Measurements from ENCODE around the gene MIEN1.
"Not testable (repeated sequence)": the region's sequence is repeated elsewhere in the genome, so short reads cannot be mapped to it uniquely, and the experiment has no call there.

MIEN1 gene

GRCh38 chr17:39709319-39709997 lies 20.9 kb downstream of the MIEN1 start:
- FAIRE-seq: no peak
- no peak for DNase-seq (ENCODE audit: insufficient read length, low spot score)
- TF ChIP-seq POLR2A (IDR thresholded peaks at IDR 0.05; ENCODE audit: low read depth, low read length): no peak

DNA sequence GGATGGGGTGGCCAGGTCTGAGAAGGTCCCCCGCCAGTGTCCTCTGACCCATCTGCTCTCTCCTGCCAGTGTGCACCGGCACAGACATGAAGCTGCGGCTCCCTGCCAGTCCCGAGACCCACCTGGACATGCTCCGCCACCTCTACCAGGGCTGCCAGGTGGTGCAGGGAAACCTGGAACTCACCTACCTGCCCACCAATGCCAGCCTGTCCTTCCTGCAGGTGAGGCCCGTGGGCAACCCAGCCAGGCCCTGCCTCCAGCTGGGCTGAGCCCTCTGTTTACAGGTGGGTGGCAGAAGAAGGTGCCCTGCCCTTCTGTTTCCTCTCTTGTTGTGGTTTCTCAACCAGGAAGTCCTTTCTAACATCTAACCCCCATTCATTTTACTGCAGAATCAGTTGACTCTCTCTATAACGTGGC lies 23.4 kb downstream of the MIEN1 start:
- TF ChIP-seq POLR2A (IDR thresholded peaks at IDR 0.05; ENCODE audit: low read depth, low read length): no peak

DNA sequence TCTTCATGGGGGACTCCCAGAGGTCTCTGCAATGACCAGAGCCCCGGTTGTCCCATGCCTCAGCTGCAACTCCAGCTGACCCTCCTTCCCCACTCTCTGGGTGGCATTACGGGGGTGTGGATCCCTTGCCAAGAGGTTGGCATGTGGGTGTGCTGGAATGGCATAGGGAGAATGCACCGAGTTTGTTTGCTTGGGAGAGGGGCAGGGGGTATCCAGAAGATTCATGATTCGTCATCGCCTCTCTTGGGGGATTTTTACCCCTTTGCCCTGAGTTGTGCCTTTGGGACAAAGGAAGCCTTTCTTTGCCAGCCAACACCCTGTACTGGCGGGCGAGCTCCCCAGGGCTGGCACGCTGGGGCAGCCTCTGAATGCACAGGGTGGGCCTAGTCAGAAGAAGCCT lies 23.9 kb downstream of the MIEN1 start:
- no peak for TF ChIP-seq POLR2A (IDR thresholded peaks at IDR 0.05; ENCODE audit: low read depth, low read length)
- FAIRE-seq (no peak), DNase-seq (ENCODE audit: insufficient read length, low spot score) (no peak)

More for the DNA sequence above, 23.4 kb downstream of the MIEN1 start:
- DNase-seq (ENCODE audit: insufficient read length, low spot score): no peak
- no peak for FAIRE-seq

- DNase-seq (ENCODE audit: insufficient read length, low spot score): no peak
Measured at GRCh38 chr17:39705786-39706348, 24.5 kb downstream of the MIEN1 start.

DNA sequence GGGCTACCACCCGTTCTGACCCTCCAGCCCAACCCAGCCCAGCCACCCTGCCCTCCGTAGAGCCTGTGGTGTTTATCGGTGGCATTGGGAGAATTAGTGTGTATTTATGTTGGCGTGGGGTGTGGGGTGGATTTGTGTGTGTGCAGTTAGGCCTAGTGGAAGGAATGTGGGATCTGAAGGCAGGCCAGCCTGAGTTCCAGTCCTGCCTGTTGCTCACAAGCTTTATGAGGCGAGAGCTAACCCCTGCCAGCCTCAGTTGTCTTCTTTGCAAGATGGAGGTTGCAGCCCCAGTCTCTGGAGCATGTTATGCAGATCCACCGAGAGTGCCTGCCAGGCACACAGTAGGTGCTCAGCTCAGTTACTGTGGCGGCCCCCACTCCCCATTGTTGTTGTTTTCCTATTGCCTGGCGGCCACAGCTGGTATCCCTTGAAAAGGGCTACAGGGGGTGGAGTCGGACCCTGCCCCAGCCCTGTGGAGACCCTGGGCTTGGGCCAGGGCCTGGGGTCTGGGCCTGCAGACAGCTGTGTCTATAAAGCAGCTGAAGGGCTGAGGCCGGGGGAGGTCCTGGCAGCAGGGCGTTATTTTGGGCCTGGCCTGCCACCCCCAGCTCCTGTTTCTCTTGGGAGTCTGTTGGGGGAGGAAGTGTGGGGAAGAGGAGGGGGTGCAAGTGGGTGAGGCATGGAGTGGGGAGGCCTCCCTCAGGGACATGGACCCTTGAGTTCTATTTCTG lies 25.3 kb downstream of the MIEN1 start:
- DNase-seq (ENCODE audit: insufficient read length, low spot score) (no peak), FAIRE-seq (no peak)
- TF ChIP-seq POLR2A (IDR thresholded peaks at IDR 0.05; ENCODE audit: low read depth, low read length): no peak

More at GRCh38 chr17:39705786-39706348, 24.5 kb downstream of the MIEN1 start:
- TF ChIP-seq POLR2A (IDR thresholded peaks at IDR 0.05; ENCODE audit: low read depth, low read length): no peak
- FAIRE-seq: no peak

- TF ChIP-seq POLR2A (IDR thresholded peaks at IDR 0.05; ENCODE audit: low read depth, low read length): no peak
- FAIRE-seq (no peak), DNase-seq (ENCODE audit: insufficient read length, low spot score) (no peak)
Measured at GRCh38 chr17:39703913-39704312, 26.4 kb downstream of the MIEN1 start.

GRCh38 chr17:39702901-39703893 lies 27.1 kb downstream of the MIEN1 start:
- FAIRE-seq: no peak
- DNase-seq (ENCODE audit: insufficient read length, low spot score): no peak

GRCh38 chr17:39701784-39702422 lies 28.4 kb downstream of the MIEN1 start:
- no peak for FAIRE-seq
- no peak for TF ChIP-seq POLR2A (IDR thresholded peaks at IDR 0.05; ENCODE audit: low read depth, low read length)
- no peak for DNase-seq (ENCODE audit: insufficient read length, low spot score)

More at GRCh38 chr17:39702901-39703893, 27.1 kb downstream of the MIEN1 start:
- TF ChIP-seq POLR2A (IDR thresholded peaks at IDR 0.05; ENCODE audit: low read depth, low read length): no peak

GRCh38 chr17:39701012-39701783 lies 29.1 kb downstream of the MIEN1 start:
- no peak for TF ChIP-seq POLR2A (IDR thresholded peaks at IDR 0.05; ENCODE audit: low read depth, low read length)
- DNase-seq (ENCODE audit: insufficient read length, low spot score) (no peak), FAIRE-seq (no peak)

- FAIRE-seq (no peak), DNase-seq (ENCODE audit: insufficient read length, low spot score) (peak; percentile 49)
- no peak for TF ChIP-seq POLR2A (IDR thresholded peaks at IDR 0.05; ENCODE audit: low read depth, low read length)
Measured at GRCh38 chr17:39700148-39700987, 30.0 kb downstream of the MIEN1 start.

GRCh38 chr17:39699818-39700147 lies 30.5 kb downstream of the MIEN1 start, which contains the start of gene ERBB2:
Gene ERBB2, plus strand, starts transcription at chr17:39700064. Its CDS starts 175 bp downstream, at chr17:39700239.
- no peak for FAIRE-seq

GRCh38 chr17:39699157-39699817 lies 31.0 kb downstream of the MIEN1 start:
- FAIRE-seq; DNase-seq (ENCODE audit: insufficient read length, low spot score): not testable (repeated sequence)

More at GRCh38 chr17:39699818-39700147, 30.5 kb downstream of the MIEN1 start, which contains the start of gene ERBB2:
- TF ChIP-seq POLR2A (IDR thresholded peaks at IDR 0.05; ENCODE audit: low read depth, low read length): peak; percentile 75
- peak; percentile 74 for DNase-seq (ENCODE audit: insufficient read length, low spot score)
